ENCODE results near the gene SIAH1. TPM values are rescaled to one million over a fixed set of nuclear protein-coding genes. Genes with fewer than 3 reads are reported as not detected.

SIAH1 gene
- total RNA-seq, 1 experiment from 2014 or later: 22.7 TPM

DNA sequence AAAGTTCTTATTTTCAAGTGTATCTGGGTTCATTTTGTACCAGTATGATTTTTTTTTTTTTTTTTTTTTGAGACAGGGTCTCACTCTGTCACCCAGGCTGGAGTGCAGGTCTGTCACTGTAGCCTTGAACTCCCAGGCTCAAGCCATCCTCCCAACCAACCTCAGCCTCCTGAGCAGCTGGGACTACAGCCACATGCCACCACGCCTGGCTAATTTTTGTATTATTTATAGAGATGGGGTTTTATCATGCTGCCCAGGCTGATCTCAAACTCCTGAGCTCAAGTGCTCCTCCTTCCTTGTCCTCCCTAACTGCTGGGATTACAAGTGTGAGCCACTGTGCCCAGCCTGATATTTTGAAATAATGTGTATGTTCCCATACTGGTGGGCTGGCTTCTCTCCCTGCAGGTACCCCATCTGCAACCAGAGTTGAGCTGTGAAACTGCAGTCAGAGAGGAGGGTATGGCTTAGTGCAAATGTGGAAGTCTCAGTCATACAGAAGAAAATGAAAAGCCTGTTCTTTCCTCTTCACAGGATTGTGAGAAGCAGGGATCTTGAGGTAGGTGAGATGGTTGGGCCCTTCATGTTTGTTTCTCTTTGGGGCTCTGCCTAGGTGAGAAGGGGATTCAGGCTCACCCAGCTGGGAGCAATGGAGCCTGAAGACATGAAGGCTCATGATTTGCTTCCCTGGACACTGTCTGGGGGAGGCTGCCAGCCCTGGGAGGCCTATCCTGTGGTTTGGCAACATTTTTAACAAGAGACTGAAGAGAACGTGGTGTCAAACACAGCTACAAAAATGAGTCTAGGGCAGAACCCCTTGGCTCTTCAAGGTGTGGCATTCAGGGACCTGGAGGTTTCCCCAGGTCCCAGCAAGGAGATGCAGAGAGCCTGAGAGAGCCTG, 41.3 kb upstream of the SIAH1 start:
- BruUV-seq (replicated peaks): no TSS peak
- POLR2A ChIA-PET: no interaction called here
- H3K4me2 ChIP-seq (ENCODE audit: low read length): no peak overlapping the region

More for the DNA sequence above, 41.3 kb upstream of the SIAH1 start:
- H3K36me3 ChIP-seq (ENCODE audit: control insufficient read depth in 1 of 2, insufficient read depth in 2 of 2, low read length in 2 of 2): no peaks in the 10 kb centered on the region
- H3K9me3 ChIP-seq (ENCODE audit: control insufficient read depth in 1 of 2, insufficient read depth in 1 of 2, low read depth in 1 of 2, low read length in 2 of 2): no peaks in the 10 kb centered on the region
- no peak overlapping the region for H3K4me3 ChIP-seq (replicated peaks in 1 of 2; ENCODE audit: low read depth in 1 of 2, low read length in 2 of 2)
- H3K9me2 ChIP-seq (ENCODE audit: insufficient read depth): no peaks in the 10 kb centered on the region
- ChIA-PET CTCF (no interaction called here), RAD21 (ENCODE audit: low non-redundant PET in 1 of 2, low total read pairs in 2 of 2, uncharacterized antibody in 2 of 2, unreplicated experiment in 2 of 2) (no interaction called here)
- H3K9ac ChIP-seq (ENCODE audit: low read length): no peak overlapping the region
- TF ChIP-seq SP1 (IDR thresholded peaks at IDR 0.05; ENCODE audit: low read depth) (no peak), SIN3A (IDR thresholded peaks at IDR 0.05; ENCODE audit: low read depth) (no peak), EGR1 (IDR thresholded peaks at IDR 0.05; ENCODE audit: low read depth) (no peak), ATF3 (IDR thresholded peaks at IDR 0.05) (no peak), SRF (IDR thresholded peaks at IDR 0.05; ENCODE audit: low read depth) (no peak), CTCF (IDR thresholded peaks at IDR 0.05 in 2 of 3, conservative IDR thresholded peaks at IDR 0.05 in 1 of 3; ENCODE audit: borderline replicate concordance in 1 of 3, insufficient read depth in 1 of 3, low read depth in 2 of 3, low read length in 2 of 3) (no peak), YY1 (IDR thresholded peaks at IDR 0.05; ENCODE audit: extremely low read depth, insufficient replicate concordance, low read depth, low read length) (no peak), RAD21 (IDR thresholded peaks at IDR 0.05; ENCODE audit: low read depth) (no peak), EZH2 (IDR thresholded peaks at IDR 0.05) (no peak), ZNF274 (IDR thresholded peaks at IDR 0.05; ENCODE audit: low read depth, low read length) (no peak), ZBTB33 (IDR thresholded peaks at IDR 0.05; ENCODE audit: extremely low read depth, insufficient replicate concordance, low read length) (no peak), POLR2A (IDR thresholded peaks at IDR 0.05; ENCODE audit: borderline replicate concordance, extremely low read depth, insufficient read depth, insufficient read length) (no peak), ELF1 (IDR thresholded peaks at IDR 0.05; ENCODE audit: borderline replicate concordance, low read depth) (no peak), TCF7L2 (IDR thresholded peaks at IDR 0.05; ENCODE audit: borderline replicate concordance, extremely low read depth, insufficient read depth, insufficient read length) (no peak), EZH2phosphoT487 (IDR thresholded peaks at IDR 0.05; ENCODE audit: borderline replicate concordance) (no peak), MAX (IDR thresholded peaks at IDR 0.05) (no peak), CEBPB (IDR thresholded peaks at IDR 0.05; ENCODE audit: low read depth) (no peak), CBX3 (IDR thresholded peaks at IDR 0.05; ENCODE audit: low read depth) (no peak)
- TF ChIP-seq, protein P1, sequence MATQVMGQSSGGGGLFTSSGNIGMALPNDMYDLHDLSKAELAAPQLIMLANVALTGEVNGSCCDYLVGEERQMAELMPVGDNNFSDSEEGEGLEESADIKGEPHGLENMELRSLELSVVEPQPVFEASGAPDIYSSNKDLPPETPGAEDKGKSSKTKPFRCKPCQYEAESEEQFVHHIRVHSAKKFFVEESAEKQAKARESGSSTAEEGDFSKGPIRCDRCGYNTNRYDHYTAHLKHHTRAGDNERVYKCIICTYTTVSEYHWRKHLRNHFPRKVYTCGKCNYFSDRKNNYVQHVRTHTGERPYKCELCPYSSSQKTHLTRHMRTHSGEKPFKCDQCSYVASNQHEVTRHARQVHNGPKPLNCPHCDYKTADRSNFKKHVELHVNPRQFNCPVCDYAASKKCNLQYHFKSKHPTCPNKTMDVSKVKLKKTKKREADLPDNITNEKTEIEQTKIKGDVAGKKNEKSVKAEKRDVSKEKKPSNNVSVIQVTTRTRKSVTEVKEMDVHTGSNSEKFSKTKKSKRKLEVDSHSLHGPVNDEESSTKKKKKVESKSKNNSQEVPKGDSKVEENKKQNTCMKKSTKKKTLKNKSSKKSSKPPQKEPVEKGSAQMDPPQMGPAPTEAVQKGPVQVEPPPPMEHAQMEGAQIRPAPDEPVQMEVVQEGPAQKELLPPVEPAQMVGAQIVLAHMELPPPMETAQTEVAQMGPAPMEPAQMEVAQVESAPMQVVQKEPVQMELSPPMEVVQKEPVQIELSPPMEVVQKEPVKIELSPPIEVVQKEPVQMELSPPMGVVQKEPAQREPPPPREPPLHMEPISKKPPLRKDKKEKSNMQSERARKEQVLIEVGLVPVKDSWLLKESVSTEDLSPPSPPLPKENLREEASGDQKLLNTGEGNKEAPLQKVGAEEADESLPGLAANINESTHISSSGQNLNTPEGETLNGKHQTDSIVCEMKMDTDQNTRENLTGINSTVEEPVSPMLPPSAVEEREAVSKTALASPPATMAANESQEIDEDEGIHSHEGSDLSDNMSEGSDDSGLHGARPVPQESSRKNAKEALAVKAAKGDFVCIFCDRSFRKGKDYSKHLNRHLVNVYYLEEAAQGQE (IDR thresholded peaks at IDR 0.05; ENCODE audit: low read depth): no peak
- no peaks in the 10 kb centered on the region for H3K4me1 ChIP-seq (ENCODE audit: control insufficient read depth in 1 of 2, insufficient read depth in 2 of 2, low read length in 2 of 2)
- DNase-seq (ENCODE audit: low read depth, low spot score) (no peak), ATAC-seq (no peak)
- no peak overlapping the region for H2AFZ ChIP-seq (ENCODE audit: low read depth, low read length, poor library complexity, severe bottlenecking)
- no peaks in the 10 kb centered on the region for H4K20me1 ChIP-seq (ENCODE audit: insufficient read depth)
- intact Hi-C loops (cut with micrococcal nuclease): no loop called here
- no peaks in the 10 kb centered on the region for H3K79me2 ChIP-seq (ENCODE audit: insufficient read depth, low read length)
- H3K27me3 ChIP-seq (ENCODE audit: insufficient read depth, low read length): no peaks in the 10 kb centered on the region
- H3K27ac ChIP-seq (ENCODE audit: low read depth, low read length): no peak overlapping the region
